ENCODE data around the gene CFLAR.
"Not testable (repeated sequence)": the region's sequence is repeated elsewhere in the genome, so short reads cannot be mapped to it uniquely, and the experiment has no call there.

CFLAR gene

DNA sequence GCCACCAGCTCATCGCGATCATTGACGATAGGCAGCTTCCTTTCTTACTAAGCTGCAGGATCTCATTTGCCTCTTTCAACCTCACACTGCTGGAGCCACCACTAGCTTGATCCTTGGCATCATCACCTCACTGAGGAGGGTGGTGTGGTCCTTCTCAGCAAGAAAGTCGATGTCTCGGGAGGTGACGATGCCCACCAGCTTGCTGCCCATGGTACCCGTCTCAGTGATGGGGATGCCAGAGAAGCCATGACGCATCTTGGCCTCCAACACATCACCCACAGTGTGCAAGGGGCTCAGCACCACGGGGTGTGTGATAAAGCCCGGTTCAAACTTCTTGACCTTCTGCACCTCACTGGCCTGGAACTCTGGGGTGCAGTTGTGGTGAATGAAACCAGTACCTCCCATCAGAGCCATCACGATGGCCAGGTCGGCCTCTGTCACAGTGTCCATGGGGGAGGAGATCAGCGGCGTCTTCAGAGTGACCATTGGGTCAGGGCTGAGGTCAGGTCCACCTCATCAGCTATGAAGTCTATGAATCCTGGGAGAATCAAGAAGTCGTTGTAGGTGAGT lies 22.5 kb downstream of the CFLAR start:
- H3F3A ChIP-seq (ENCODE audit: insufficient read depth): no peaks in the 10 kb centered on the region
- no peaks in the 10 kb centered on the region for H3K27me3 ChIP-seq (ENCODE audit: low read length)
- TF ChIP-seq, protein P1, sequence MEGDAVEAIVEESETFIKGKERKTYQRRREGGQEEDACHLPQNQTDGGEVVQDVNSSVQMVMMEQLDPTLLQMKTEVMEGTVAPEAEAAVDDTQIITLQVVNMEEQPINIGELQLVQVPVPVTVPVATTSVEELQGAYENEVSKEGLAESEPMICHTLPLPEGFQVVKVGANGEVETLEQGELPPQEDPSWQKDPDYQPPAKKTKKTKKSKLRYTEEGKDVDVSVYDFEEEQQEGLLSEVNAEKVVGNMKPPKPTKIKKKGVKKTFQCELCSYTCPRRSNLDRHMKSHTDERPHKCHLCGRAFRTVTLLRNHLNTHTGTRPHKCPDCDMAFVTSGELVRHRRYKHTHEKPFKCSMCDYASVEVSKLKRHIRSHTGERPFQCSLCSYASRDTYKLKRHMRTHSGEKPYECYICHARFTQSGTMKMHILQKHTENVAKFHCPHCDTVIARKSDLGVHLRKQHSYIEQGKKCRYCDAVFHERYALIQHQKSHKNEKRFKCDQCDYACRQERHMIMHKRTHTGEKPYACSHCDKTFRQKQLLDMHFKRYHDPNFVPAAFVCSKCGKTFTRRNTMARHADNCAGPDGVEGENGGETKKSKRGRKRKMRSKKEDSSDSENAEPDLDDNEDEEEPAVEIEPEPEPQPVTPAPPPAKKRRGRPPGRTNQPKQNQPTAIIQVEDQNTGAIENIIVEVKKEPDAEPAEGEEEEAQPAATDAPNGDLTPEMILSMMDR (IDR thresholded peaks at IDR 0.05; ENCODE audit: insufficient read depth, low read length, poor library complexity, severe bottlenecking): no peak
- TF ChIP-seq EZH2phosphoT487 (conservative IDR thresholded peaks at IDR 0.05; ENCODE audit: low read length): no peak
- no peaks in the 10 kb centered on the region for H3K79me2 ChIP-seq (ENCODE audit: insufficient read depth, low read length)
- H3K4me3 ChIP-seq (ENCODE audit: insufficient read depth, low read length, poor library complexity, severe bottlenecking): no peak overlapping the region
- no peak overlapping the region for H3K4me2 ChIP-seq (ENCODE audit: low read depth, low read length, poor library complexity, severe bottlenecking)
- H3K9ac ChIP-seq (ENCODE audit: low read length): no peak overlapping the region
- H4K20me1 ChIP-seq (ENCODE audit: low read depth, low read length): no peaks in the 10 kb centered on the region
- no peaks in the 10 kb centered on the region for H3K36me3 ChIP-seq (ENCODE audit: low read length)
- H3K9me2 ChIP-seq (replicated peaks; ENCODE audit: insufficient read depth, low read length): no peaks in the 10 kb centered on the region
- no peaks in the 10 kb centered on the region for H3K9me3 ChIP-seq (ENCODE audit: insufficient read depth, low read length)
- no peak overlapping the region for H3K27ac ChIP-seq (ENCODE audit: low read depth, low read length)
- H2AFZ ChIP-seq (ENCODE audit: low read depth, low read length, severe bottlenecking): no peak overlapping the region

DNA sequence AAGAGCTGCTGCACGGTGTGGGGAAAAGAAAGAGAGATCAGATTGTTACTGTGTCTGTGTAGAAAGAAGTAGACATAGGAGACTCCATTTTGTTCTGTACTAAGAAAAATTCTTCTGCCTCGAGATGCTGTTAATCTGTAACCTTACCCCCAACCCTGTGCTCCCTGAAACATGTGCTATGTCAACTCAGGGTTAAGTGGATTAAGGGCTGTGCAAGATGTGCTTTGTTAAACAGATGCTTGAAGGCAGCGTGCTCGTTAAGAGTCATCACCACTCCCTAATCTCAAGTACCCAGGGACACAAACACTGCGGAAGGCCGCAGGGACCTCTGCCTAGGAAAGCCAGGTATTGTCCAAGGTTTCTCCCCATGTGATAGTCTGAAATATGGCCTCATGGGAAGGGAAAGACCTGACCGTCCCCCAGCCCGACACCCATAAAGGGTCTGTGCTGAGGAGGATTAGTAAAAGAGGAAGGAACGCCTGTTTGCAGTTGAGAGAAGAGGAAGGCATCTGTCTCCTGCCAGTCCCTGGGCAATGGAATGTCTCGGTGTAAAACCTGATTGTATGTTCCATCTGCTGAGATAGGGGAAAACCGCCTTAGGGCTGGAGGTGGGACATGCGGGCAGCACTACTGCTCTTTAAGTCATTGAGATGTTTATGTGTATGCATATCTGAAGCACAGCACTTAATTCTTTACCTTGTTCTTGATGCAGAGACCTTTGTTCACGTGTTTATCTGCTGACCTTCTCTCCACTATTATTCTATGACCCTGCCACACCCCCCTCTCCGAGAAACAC lies 23.2 kb downstream of the CFLAR start:
- not testable (repeated sequence) for H3K9me2 ChIP-seq (replicated peaks; ENCODE audit: insufficient read depth, low read length); H3K36me3 ChIP-seq (ENCODE audit: low read length); H2AFZ ChIP-seq (ENCODE audit: low read depth, low read length, severe bottlenecking); H3F3A ChIP-seq (ENCODE audit: insufficient read depth); H3K27ac ChIP-seq (ENCODE audit: low read depth, low read length); H3K4me2 ChIP-seq (ENCODE audit: low read depth, low read length, poor library complexity, severe bottlenecking); H3K27me3 ChIP-seq (ENCODE audit: low read length); H4K20me1 ChIP-seq (ENCODE audit: low read depth, low read length); H3K9ac ChIP-seq (ENCODE audit: low read length); H3K4me3 ChIP-seq (ENCODE audit: insufficient read depth, low read length, poor library complexity, severe bottlenecking); H3K9me3 ChIP-seq (ENCODE audit: insufficient read depth, low read length); H3K79me2 ChIP-seq (ENCODE audit: insufficient read depth, low read length)

DNA sequence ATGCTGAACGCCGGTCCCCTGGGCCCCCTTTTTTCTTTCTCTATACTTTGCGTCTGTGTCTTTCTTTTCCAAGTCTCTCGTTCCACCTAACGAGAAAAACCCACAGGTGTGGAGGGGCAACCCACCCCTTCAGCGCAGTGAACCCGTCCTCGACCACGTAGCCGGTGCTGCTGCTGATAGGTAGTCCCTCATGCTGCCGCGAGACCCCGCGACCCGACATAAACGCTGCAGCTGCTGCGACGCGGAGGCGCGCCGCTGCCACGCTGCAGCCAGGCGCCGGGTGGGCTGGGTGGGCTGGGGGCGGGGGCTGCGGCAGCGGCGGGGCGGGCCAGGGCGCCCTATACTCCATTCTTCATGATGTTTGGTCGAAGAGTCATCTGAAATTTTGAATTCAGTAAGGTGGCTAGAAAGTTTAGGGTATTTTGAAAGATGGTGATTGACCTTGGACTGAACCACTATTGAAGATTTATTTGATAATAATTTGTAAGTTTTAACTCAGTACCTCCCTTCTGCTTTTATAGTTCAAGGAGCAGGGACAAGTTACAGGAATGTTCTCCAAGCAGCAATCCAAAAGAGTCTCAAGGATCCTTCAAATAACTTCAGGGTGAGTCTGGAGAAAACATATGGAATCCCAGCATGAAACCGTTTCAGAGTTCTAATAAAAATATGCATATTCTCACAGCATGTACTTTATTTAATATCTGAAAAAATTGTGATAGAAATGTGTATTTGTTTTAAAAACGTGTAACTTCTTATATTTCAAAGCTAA lies 24.1 kb downstream of the CFLAR start:
- Histone ChIP-seq H3K27me3 (ENCODE audit: low read length) (no peaks in the 10 kb centered on the region), H3K9me2 (replicated peaks; ENCODE audit: insufficient read depth, low read length) (no peaks in the 10 kb centered on the region), H4K20me1 (ENCODE audit: low read depth, low read length) (no peaks in the 10 kb centered on the region), H2AFZ (ENCODE audit: low read depth, low read length, severe bottlenecking) (no peak overlapping the region), H3K4me3 (ENCODE audit: insufficient read depth, low read length, poor library complexity, severe bottlenecking) (no peak overlapping the region), H3F3A (ENCODE audit: insufficient read depth) (no peaks in the 10 kb centered on the region), H3K27ac (ENCODE audit: low read depth, low read length) (no peak overlapping the region), H3K9me3 (ENCODE audit: insufficient read depth, low read length) (no peaks in the 10 kb centered on the region), H3K36me3 (ENCODE audit: low read length) (no peaks in the 10 kb centered on the region), H3K4me2 (ENCODE audit: low read depth, low read length, poor library complexity, severe bottlenecking) (no peak overlapping the region), H3K79me2 (ENCODE audit: insufficient read depth, low read length) (no peaks in the 10 kb centered on the region), H3K9ac (ENCODE audit: low read length) (no peak overlapping the region)
- TF ChIP-seq EZH2phosphoT487 (conservative IDR thresholded peaks at IDR 0.05; ENCODE audit: low read length): no peak
- TF ChIP-seq, protein P1 (IDR thresholded peaks at IDR 0.05; ENCODE audit: insufficient read depth, low read length, poor library complexity, severe bottlenecking): no peak
